NB4 (cell line): ENCODE measurements around the gene DEUP1.

ENCODE experiments used
- POLR2A ChIP-seq: IDR thresholded peaks from 2 replicates; pipeline ENCODE4 v1.6.1; 2011; ENCODE audit warnings: mild to moderate bottlenecking; ENCODE audit not compliant: insufficient read length; ENCODE audit errors: extremely low read depth
- TF ChIP-seq, protein P1 (sequence below): IDR thresholded peaks from one replicate; pipeline ENCODE4 v1.5.1; 2012; ENCODE audit warnings: low read depth, low read length
- TF ChIP-seq, protein P2 (sequence below): IDR thresholded peaks from 2 replicates; pipeline ENCODE4 v1.6.1; 2011; ENCODE audit warnings: low read depth, low read length

DNA sequence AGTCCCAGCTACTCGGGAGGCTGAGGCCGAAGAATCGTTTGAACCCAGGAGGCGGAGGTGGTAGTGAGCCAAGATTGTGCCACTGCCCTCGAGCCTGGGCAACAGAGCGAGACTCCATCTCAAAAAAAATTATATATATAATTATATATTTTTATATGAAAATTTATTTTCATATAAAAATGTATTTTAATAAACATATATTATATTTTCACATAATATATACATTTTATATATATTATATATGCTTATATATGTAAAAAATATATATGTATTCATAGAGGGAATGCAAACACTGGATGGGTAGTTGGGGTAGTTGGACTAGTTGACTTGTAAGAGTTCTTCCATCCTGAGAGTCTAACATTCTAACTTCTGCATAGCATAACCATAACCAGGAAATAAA, 20.3 kb downstream of the DEUP1 start:
- TF ChIP-seq, protein P1, sequence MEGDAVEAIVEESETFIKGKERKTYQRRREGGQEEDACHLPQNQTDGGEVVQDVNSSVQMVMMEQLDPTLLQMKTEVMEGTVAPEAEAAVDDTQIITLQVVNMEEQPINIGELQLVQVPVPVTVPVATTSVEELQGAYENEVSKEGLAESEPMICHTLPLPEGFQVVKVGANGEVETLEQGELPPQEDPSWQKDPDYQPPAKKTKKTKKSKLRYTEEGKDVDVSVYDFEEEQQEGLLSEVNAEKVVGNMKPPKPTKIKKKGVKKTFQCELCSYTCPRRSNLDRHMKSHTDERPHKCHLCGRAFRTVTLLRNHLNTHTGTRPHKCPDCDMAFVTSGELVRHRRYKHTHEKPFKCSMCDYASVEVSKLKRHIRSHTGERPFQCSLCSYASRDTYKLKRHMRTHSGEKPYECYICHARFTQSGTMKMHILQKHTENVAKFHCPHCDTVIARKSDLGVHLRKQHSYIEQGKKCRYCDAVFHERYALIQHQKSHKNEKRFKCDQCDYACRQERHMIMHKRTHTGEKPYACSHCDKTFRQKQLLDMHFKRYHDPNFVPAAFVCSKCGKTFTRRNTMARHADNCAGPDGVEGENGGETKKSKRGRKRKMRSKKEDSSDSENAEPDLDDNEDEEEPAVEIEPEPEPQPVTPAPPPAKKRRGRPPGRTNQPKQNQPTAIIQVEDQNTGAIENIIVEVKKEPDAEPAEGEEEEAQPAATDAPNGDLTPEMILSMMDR = no peak
- TF ChIP-seq POLR2A = no peak
- TF ChIP-seq, protein P2, sequence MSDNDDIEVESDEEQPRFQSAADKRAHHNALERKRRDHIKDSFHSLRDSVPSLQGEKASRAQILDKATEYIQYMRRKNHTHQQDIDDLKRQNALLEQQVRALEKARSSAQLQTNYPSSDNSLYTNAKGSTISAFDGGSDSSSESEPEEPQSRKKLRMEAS = no peak
